ENCODE measurements around the gene HES5. TPM values are rescaled to one million over a fixed set of nuclear protein-coding genes. Genes with fewer than 3 reads are reported as not detected.

Gene HES5
- total and polyA plus RNA-seq, 2 experiments from 2014 or later: not detected

DNA sequence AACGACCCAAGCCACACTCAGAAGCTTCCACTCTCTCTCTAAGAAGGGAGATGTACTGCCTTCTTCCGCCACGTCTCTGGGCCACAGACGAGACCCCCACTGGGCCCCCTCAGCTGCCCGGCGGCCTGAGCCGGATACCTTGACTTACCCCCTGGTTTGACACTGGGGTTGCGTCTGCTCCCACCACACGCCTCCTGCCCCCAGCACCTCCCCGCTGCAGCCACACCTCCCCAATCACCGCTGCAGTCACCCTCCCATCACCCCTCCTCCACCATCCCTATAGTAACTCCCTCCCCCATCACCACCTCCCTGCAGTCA is 14.3 kb downstream of the HES5 start:
- 0 out of 2 replicates have a peak, but pooled peaks cover 1% of the 10 kb centered on the region for H3K79me2 ChIP-seq (ENCODE audit: insufficient read depth)
- no peak overlapping the region for H3K4me2 ChIP-seq (ENCODE audit: unreplicated experiment)
- in situ Hi-C loops (cut with MboI): loop anchor here (25.0 kb wide), 1 partner anchor 328 kb away; the partner anchor contains the start of gene FAAP20
- TF ChIP-seq EZH2 (IDR thresholded peaks at IDR 0.05; ENCODE audit: insufficient read depth, poor library complexity, severe bottlenecking) (no peak), EZH2phosphoT487 (IDR thresholded peaks at IDR 0.05; ENCODE audit: insufficient read depth, low read depth) (no peak)
- H3K4me3 ChIP-seq: no peak overlapping the region
- no peaks in the 10 kb centered on the region; the same call in 1 of the 2 replicates for H3K36me3 ChIP-seq (ENCODE audit: low read depth)
- H3K4me1 ChIP-seq (ENCODE audit: insufficient read depth): no peaks in the 10 kb centered on the region
- 92 to 96% methylated on average over 4 to 11 of the region's 11 CpGs for WGBS, 2 experiments (ENCODE audit: low coverage in 1 of 2, low lambda C conversion rate in 2 of 2, missing lambda C conversion rate in 2 of 2)
- H3F3A ChIP-seq (ENCODE audit: insufficient read depth): no peaks in the 10 kb centered on the region
- no peaks in the 10 kb centered on the region for H3K9me2 ChIP-seq (ENCODE audit: insufficient read depth)
- DNase-seq: no peak
- no peak overlapping the region for H3K27ac ChIP-seq
- no peak overlapping the region for H2AFZ ChIP-seq
- H3K27me3 ChIP-seq (replicated peaks; ENCODE audit: insufficient read depth): no peaks in the 10 kb centered on the region
- H4K20me1 ChIP-seq (ENCODE audit: insufficient read depth): no peaks in the 10 kb centered on the region
- no peaks in the 10 kb centered on the region for H3K9me3 ChIP-seq (ENCODE audit: low read depth)
- H3K9ac ChIP-seq: no peak overlapping the region

- Histone ChIP-seq H3K27ac (no peak overlapping the region), H3K9me2 (ENCODE audit: insufficient read depth) (no peaks in the 10 kb centered on the region), H3K36me3 (ENCODE audit: low read depth) (no peaks in the 10 kb centered on the region; the same call in 1 of the 2 replicates), H4K20me1 (ENCODE audit: insufficient read depth) (no peaks in the 10 kb centered on the region), H3K4me1 (ENCODE audit: insufficient read depth) (no peaks in the 10 kb centered on the region), H3K9ac (no peak overlapping the region), H3K4me3 (no peak overlapping the region), H3K79me2 (ENCODE audit: insufficient read depth) (no peaks in the 10 kb centered on the region), H2AFZ (no peak overlapping the region), H3K9me3 (ENCODE audit: low read depth) (no peaks in the 10 kb centered on the region), H3K27me3 (replicated peaks; ENCODE audit: insufficient read depth) (no peaks in the 10 kb centered on the region), H3K4me2 (ENCODE audit: unreplicated experiment) (no peak overlapping the region), H3F3A (ENCODE audit: insufficient read depth) (no peaks in the 10 kb centered on the region)
- in situ Hi-C loops (cut with MboI): loop anchor here (25.0 kb wide), 1 partner anchor 328 kb away; the partner anchor contains the start of gene FAAP20
- 95 to 96% methylated on average over 38 to 45 of the region's 45 CpGs for WGBS, 2 experiments (ENCODE audit: low coverage in 1 of 2, low lambda C conversion rate in 2 of 2, missing lambda C conversion rate in 2 of 2)
- no peak for TF ChIP-seq EZH2phosphoT487 (IDR thresholded peaks at IDR 0.05; ENCODE audit: insufficient read depth, low read depth)
- TF ChIP-seq EZH2 (IDR thresholded peaks at IDR 0.05; ENCODE audit: insufficient read depth, poor library complexity, severe bottlenecking): no peak
- DNase-seq: no peak
Observed at GRCh38 chr1:2514863-2515762, 14.9 kb downstream of the HES5 start.

GRCh38 chr1:2513939-2514652 is 16.0 kb downstream of the HES5 start:
- H4K20me1 ChIP-seq (ENCODE audit: insufficient read depth): no peaks in the 10 kb centered on the region
- H3K9me3 ChIP-seq (ENCODE audit: low read depth): no peaks in the 10 kb centered on the region
- no peaks in the 10 kb centered on the region for H3F3A ChIP-seq (ENCODE audit: insufficient read depth)
- no peak overlapping the region for H2AFZ ChIP-seq
- H3K36me3 ChIP-seq (ENCODE audit: low read depth): no peaks in the 10 kb centered on the region; the same call in 1 of the 2 replicates
- H3K4me2 ChIP-seq (ENCODE audit: unreplicated experiment): no peak overlapping the region
- no peak overlapping the region for H3K4me3 ChIP-seq
- in situ Hi-C loops (cut with MboI): loop anchor here (25.0 kb wide), 1 partner anchor 327 kb away; the partner anchor contains the start of gene FAAP20
- H3K79me2 ChIP-seq (ENCODE audit: insufficient read depth): no peaks in the 10 kb centered on the region
- no peaks in the 10 kb centered on the region for H3K4me1 ChIP-seq (ENCODE audit: insufficient read depth)
- TF ChIP-seq EZH2 (IDR thresholded peaks at IDR 0.05; ENCODE audit: insufficient read depth, poor library complexity, severe bottlenecking): no peak
- no peak for TF ChIP-seq EZH2phosphoT487 (IDR thresholded peaks at IDR 0.05; ENCODE audit: insufficient read depth, low read depth)
- H3K27me3 ChIP-seq (replicated peaks; ENCODE audit: insufficient read depth): no peaks in the 10 kb centered on the region
- 92 to 95% methylated on average over 41 to 43 of the region's 43 CpGs for WGBS, 2 experiments (ENCODE audit: low coverage in 1 of 2, low lambda C conversion rate in 2 of 2, missing lambda C conversion rate in 2 of 2)
- no peaks in the 10 kb centered on the region for H3K9me2 ChIP-seq (ENCODE audit: insufficient read depth)
- no peak overlapping the region for H3K27ac ChIP-seq
- H3K9ac ChIP-seq: no peak overlapping the region
- no peak for DNase-seq

- H3K27ac ChIP-seq: no peak overlapping the region
- no peaks in the 10 kb centered on the region for H3K4me1 ChIP-seq (ENCODE audit: insufficient read depth)
- H3K79me2 ChIP-seq (ENCODE audit: insufficient read depth): no peaks in the 10 kb centered on the region
- no peaks in the 10 kb centered on the region for H4K20me1 ChIP-seq (ENCODE audit: insufficient read depth)
- WGBS, 2 experiments (ENCODE audit: low coverage in 1 of 2, low lambda C conversion rate in 2 of 2, missing lambda C conversion rate in 2 of 2): 92 to 94% methylated on average over 30 to 31 of the region's 31 CpGs
- no peak for DNase-seq
- H3K36me3 ChIP-seq (ENCODE audit: low read depth): no peaks in the 10 kb centered on the region; the same call in 1 of the 2 replicates
- H3K9ac ChIP-seq: no peak overlapping the region
- H2AFZ ChIP-seq: no peak overlapping the region
- H3K4me2 ChIP-seq (ENCODE audit: unreplicated experiment): no peak overlapping the region
- no peaks in the 10 kb centered on the region for H3K9me2 ChIP-seq (ENCODE audit: insufficient read depth)
- no peaks in the 10 kb centered on the region for H3K9me3 ChIP-seq (ENCODE audit: low read depth)
- H3F3A ChIP-seq (ENCODE audit: insufficient read depth): no peaks in the 10 kb centered on the region
- TF ChIP-seq EZH2phosphoT487 (IDR thresholded peaks at IDR 0.05; ENCODE audit: insufficient read depth, low read depth): no peak
- TF ChIP-seq EZH2 (IDR thresholded peaks at IDR 0.05; ENCODE audit: insufficient read depth, poor library complexity, severe bottlenecking): no peak
- no peak overlapping the region for H3K4me3 ChIP-seq
- in situ Hi-C loops (cut with MboI): loop anchor here (25.0 kb wide), 1 partner anchor 326 kb away; the partner anchor contains the start of gene FAAP20
- no peaks in the 10 kb centered on the region for H3K27me3 ChIP-seq (replicated peaks; ENCODE audit: insufficient read depth)
Observed at GRCh38 chr1:2512862-2513421, 17.1 kb downstream of the HES5 start.

Measured in GM23248 (cell line).